ENCODE data around the gene TRMT61B.

TRMT61B gene

DNA sequence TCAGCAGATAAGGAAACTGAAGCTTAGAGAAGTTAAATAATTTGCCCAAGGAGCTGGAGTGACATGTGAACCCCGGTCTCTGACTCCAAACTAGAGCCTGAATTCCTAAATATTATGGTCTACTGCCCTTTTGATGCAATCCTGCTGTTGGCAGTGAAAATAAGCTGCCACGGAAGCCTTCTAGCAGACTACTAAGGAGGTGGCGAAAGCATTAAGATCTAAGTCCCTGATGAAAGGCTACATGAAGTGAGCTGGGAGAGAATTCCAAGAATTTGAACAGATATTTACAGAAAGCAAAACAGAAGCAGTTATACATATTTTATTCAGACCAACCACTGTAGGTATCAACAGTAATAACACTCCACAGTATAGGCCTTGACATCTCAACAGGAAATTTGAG is 28.1 kb downstream of the TRMT61B start:
- Histone ChIP-seq H3K9me2 (replicated peaks; ENCODE audit: insufficient read depth, low read length) (no peaks in the 10 kb centered on the region), H3K27ac (ENCODE audit: low read depth, low read length) (no peak overlapping the region), H3K36me3 (ENCODE audit: low read length) (no peaks in the 10 kb centered on the region), H3K27me3 (ENCODE audit: low read length) (no peaks in the 10 kb centered on the region), H2AFZ (ENCODE audit: low read depth, low read length, severe bottlenecking) (no peak overlapping the region), H3K79me2 (ENCODE audit: insufficient read depth, low read length) (no peaks in the 10 kb centered on the region), H3K4me2 (ENCODE audit: low read depth, low read length, poor library complexity, severe bottlenecking) (no peak overlapping the region), H4K20me1 (ENCODE audit: low read depth, low read length) (no peaks in the 10 kb centered on the region), H3F3A (ENCODE audit: insufficient read depth) (no peaks in the 10 kb centered on the region), H3K9ac (ENCODE audit: low read length) (no peak overlapping the region), H3K4me3 (ENCODE audit: insufficient read depth, low read length, poor library complexity, severe bottlenecking) (no peak overlapping the region), H3K9me3 (ENCODE audit: insufficient read depth, low read length) (no peaks in the 10 kb centered on the region)
- no peak for TF ChIP-seq EZH2phosphoT487 (conservative IDR thresholded peaks at IDR 0.05; ENCODE audit: low read length)
- no peak for TF ChIP-seq CTCF (IDR thresholded peaks at IDR 0.05; ENCODE audit: insufficient read depth, low read length, poor library complexity, severe bottlenecking)

- H3K4me2 ChIP-seq (ENCODE audit: low read depth, low read length, poor library complexity, severe bottlenecking), result no peak overlapping the region
- TF ChIP-seq CTCF (IDR thresholded peaks at IDR 0.05; ENCODE audit: insufficient read depth, low read length, poor library complexity, severe bottlenecking) (no peak), EZH2phosphoT487 (conservative IDR thresholded peaks at IDR 0.05; ENCODE audit: low read length) (no peak)
- no peaks in the 10 kb centered on the region for H3K79me2 ChIP-seq (ENCODE audit: insufficient read depth, low read length)
- H3K4me3 ChIP-seq (ENCODE audit: insufficient read depth, low read length, poor library complexity, severe bottlenecking), result no peak overlapping the region
- no peak overlapping the region for H2AFZ ChIP-seq (ENCODE audit: low read depth, low read length, severe bottlenecking)
- H3K36me3 ChIP-seq (ENCODE audit: low read length), result no peaks in the 10 kb centered on the region
- H3K9me2 ChIP-seq (replicated peaks; ENCODE audit: insufficient read depth, low read length), result no peaks in the 10 kb centered on the region
- H3K9me3 ChIP-seq (ENCODE audit: insufficient read depth, low read length), result no peaks in the 10 kb centered on the region
- no peaks in the 10 kb centered on the region for H3K27me3 ChIP-seq (ENCODE audit: low read length)
- no peaks in the 10 kb centered on the region for H4K20me1 ChIP-seq (ENCODE audit: low read depth, low read length)
- H3F3A ChIP-seq (ENCODE audit: insufficient read depth), result no peaks in the 10 kb centered on the region
- H3K27ac ChIP-seq (ENCODE audit: low read depth, low read length), result no peak overlapping the region
- H3K9ac ChIP-seq (ENCODE audit: low read length), result no peak overlapping the region
Observed at GRCh38 chr2:28838971-28839370, 31.1 kb downstream of the TRMT61B start.

DNA sequence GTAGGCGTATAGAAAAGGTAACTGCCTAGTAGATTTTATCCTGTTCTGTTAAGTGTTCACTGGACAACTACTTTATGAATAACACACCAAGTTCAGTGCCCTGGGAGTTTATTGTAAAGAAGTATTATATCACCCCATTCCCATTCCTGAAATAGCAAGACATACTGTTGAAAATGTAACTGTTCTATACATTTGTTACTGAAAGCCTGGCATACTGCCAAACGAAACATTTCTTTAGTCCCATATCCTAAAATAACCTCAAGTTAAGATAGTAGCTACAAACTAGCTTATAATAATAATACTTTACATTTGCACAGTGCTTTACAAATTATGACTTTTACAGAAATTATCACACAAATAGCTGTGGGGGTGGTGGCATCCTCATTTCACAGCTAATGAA is 34.3 kb downstream of the TRMT61B start:
- H3K9me3 ChIP-seq (ENCODE audit: insufficient read depth, low read length), result no peaks in the 10 kb centered on the region
- H3K36me3 ChIP-seq (ENCODE audit: low read length), result no peaks in the 10 kb centered on the region
- H3K9me2 ChIP-seq (replicated peaks; ENCODE audit: insufficient read depth, low read length), result no peaks in the 10 kb centered on the region
- TF ChIP-seq CTCF (IDR thresholded peaks at IDR 0.05; ENCODE audit: insufficient read depth, low read length, poor library complexity, severe bottlenecking), result no peak
- TF ChIP-seq EZH2phosphoT487 (conservative IDR thresholded peaks at IDR 0.05; ENCODE audit: low read length), result no peak
- no peaks in the 10 kb centered on the region for H4K20me1 ChIP-seq (ENCODE audit: low read depth, low read length)
- H3K27ac ChIP-seq (ENCODE audit: low read depth, low read length), result no peak overlapping the region
- no peaks in the 10 kb centered on the region for H3K27me3 ChIP-seq (ENCODE audit: low read length)
- no peaks in the 10 kb centered on the region for H3K79me2 ChIP-seq (ENCODE audit: insufficient read depth, low read length)
- no peak overlapping the region for H2AFZ ChIP-seq (ENCODE audit: low read depth, low read length, severe bottlenecking)
- H3K4me2 ChIP-seq (ENCODE audit: low read depth, low read length, poor library complexity, severe bottlenecking), result no peak overlapping the region
- H3K9ac ChIP-seq (ENCODE audit: low read length), result no peak overlapping the region
- H3F3A ChIP-seq (ENCODE audit: insufficient read depth), result no peaks in the 10 kb centered on the region
- H3K4me3 ChIP-seq (ENCODE audit: insufficient read depth, low read length, poor library complexity, severe bottlenecking), result no peak overlapping the region
